K562 (cell line): ENCODE results near the gene SGSM2. TPM values are rescaled to one million over a fixed set of nuclear protein-coding genes. Genes with fewer than 3 reads are reported as not detected.

Experiments
- ATAC-seq: fragments of 200-7000 bp; cut with Tn5 transposase; 3 replicates; pipeline ENCODE4 v1.9.1; 2020; ENCODE audit warnings: moderate library complexity
- BruUV-seq: library from RNA; stranded (reverse); fragments of 400-500 nt; replicated peaks from 2 replicates; lab custom pipeline; 2021; lab: Mats Ljungman, UMichigan
- CTCF ChIA-PET: fragments of 300-600 bp; formaldehyde crosslinking; extraction: SDS; loops from one replicate; lab custom pipeline; 2021; ENCODE audit warnings: low intra/inter-chr PET ratio; lab: Yijun Ruan, JAX
- POLR2A ChIA-PET: fragments of 300-600, 350-650 bp; sonication (Branson Sonifier 250); formaldehyde crosslinking; extraction: SDS; loops from one replicate; lab custom pipeline; 2021; ENCODE audit warnings: antibody characterized with exemption, inconsistent platforms; lab: Yijun Ruan, JAX
- DNase-seq, 4 experiments: peaks; one replicate each; pipeline versions ENCODE4 v3.0.0 to v3.0.0-alpha.2; 2011 to 2018; ENCODE audit warnings: low spot score in 3 of 4, mixed read lengths in 3 of 4; ENCODE audit errors: extremely low read depth in 1 of 4
- FAIRE-seq: peaks from 2 replicates; lab custom pipeline; 2011; peaks lifted over from hg19 to GRCh38; lab: Jason Lieb, UNC
- H2AFZ ChIP-seq: 2 replicates; pipeline ENCODE4 v1.6.0; 2011; ENCODE audit warnings: low read depth, low read length, control low read depth, inconsistent platforms
- H3K27ac ChIP-seq: fragments of 200-600 bp; 3 replicates; pipeline ENCODE4 v1.8.0; 2011; ENCODE audit warnings: low read depth, mild to moderate bottlenecking, control low read depth, inconsistent platforms, low read length, moderate library complexity, mixed read lengths; ENCODE audit errors: extremely low read depth
- H3K27me3 ChIP-seq, 2 experiments: fragments of 300-600 bp in 1 of 2; 2 replicates in 1 of 2; 3 replicates in 1 of 2; pipeline versions ENCODE4 v1.6.0 to v1.8.0; 2011; ENCODE audit warnings: inconsistent platforms in 2 of 2, low read length in 2 of 2, mild to moderate bottlenecking in 1 of 2, mixed read lengths in 1 of 2, moderate library complexity in 1 of 2; ENCODE audit not compliant: control insufficient read depth in 2 of 2, insufficient read depth in 2 of 2
- H3K36me3 ChIP-seq: fragments of 300-600 bp; 3 replicates; pipeline ENCODE4 v1.8.0; 2011; ENCODE audit warnings: mild to moderate bottlenecking, low read length, inconsistent platforms; ENCODE audit not compliant: control insufficient read depth, insufficient read depth
- H3K4me1 ChIP-seq, 2 experiments: fragments of 200-600 bp in 1 of 2; replicated peaks in 1 of 2; 2 replicates in 1 of 2; 3 replicates in 1 of 2; pipeline versions ENCODE4 v1.5.1 to v1.8.0; 2011; ENCODE audit warnings: inconsistent platforms in 2 of 2, low read length in 2 of 2, mild to moderate bottlenecking in 1 of 2, mixed read lengths in 1 of 2, moderate library complexity in 1 of 2; ENCODE audit not compliant: control insufficient read depth in 2 of 2, insufficient read depth in 2 of 2
- H3K4me2 ChIP-seq: 2 replicates; pipeline ENCODE4 v1.6.1; 2011; ENCODE audit warnings: low read length, control low read depth, inconsistent platforms, mixed read lengths; ENCODE audit not compliant: insufficient read depth
- H3K4me3 ChIP-seq: fragments of 200-600 bp; sonication (generic), shearing (Covaris generic); 2 replicates; pipeline ENCODE4 v1.5.1; 2016; ENCODE audit warnings: control low read depth, inconsistent platforms
- H3K79me2 ChIP-seq: fragments of 200-600 bp; 3 replicates; pipeline ENCODE4 v1.8.0; 2011; ENCODE audit warnings: low read length, inconsistent platforms; ENCODE audit not compliant: control insufficient read depth, insufficient read depth
- H3K9ac ChIP-seq, 2 experiments: 2 replicates each; pipeline versions ENCODE4 v1.6.0 to v1.6.1; 2011; ENCODE audit warnings: low read depth in 2 of 2, low read length in 2 of 2, control low read depth in 1 of 2, inconsistent platforms in 1 of 2, mild to moderate bottlenecking in 1 of 2, mixed read lengths in 1 of 2; ENCODE audit not compliant: insufficient read depth in 1 of 2
- H3K9me1 ChIP-seq: one replicate; pipeline ENCODE4 v1.6.0; 2011; ENCODE audit warnings: inconsistent platforms, mild to moderate bottlenecking, low read length, moderate library complexity; ENCODE audit not compliant: control insufficient read depth, insufficient read depth
- H3K9me3 ChIP-seq: replicated peaks from 2 replicates; pipeline ENCODE4 v1.5.1; 2011; ENCODE audit warnings: low read depth, low read length, inconsistent platforms; ENCODE audit not compliant: control insufficient read depth, insufficient read depth
- H4K20me1 ChIP-seq: replicated peaks from 2 replicates; pipeline ENCODE4 v1.6.1; 2011; ENCODE audit warnings: low read length, inconsistent platforms, mixed read lengths; ENCODE audit not compliant: control insufficient read depth, insufficient read depth
- CHD1 ChIP-seq: fragments of 200-600 bp; sonication (generic); IDR thresholded peaks from one replicate; pipeline ENCODE4 v1.6.1; 2012; ENCODE audit warnings: mild to moderate bottlenecking, moderate library complexity, low read length, inconsistent platforms
- DPF2 ChIP-seq: fragments of 450-650 bp; IDR thresholded peaks from 2 replicates; pipeline ENCODE4 v1.6.1; 2016
- ETV5 ChIP-seq: sonication (generic); formaldehyde crosslinking; IDR thresholded peaks from 2 replicates; pipeline ENCODE4 v1.4.0; 2020; ENCODE audit warnings: low read depth, mild to moderate bottlenecking, missing genetic modification reagents
- HDAC1 ChIP-seq, 2 experiments: fragments of 450-650 bp; IDR thresholded peaks; 2 replicates each; pipeline ENCODE4 v1.6.1; 2016 to 2017; ENCODE audit warnings: inconsistent platforms in 1 of 2, mild to moderate bottlenecking in 1 of 2, moderate library complexity in 1 of 2
- PHB2 ChIP-seq: fragments of 450-650 bp; IDR thresholded peaks from 2 replicates; pipeline ENCODE4 v1.6.1; 2017; ENCODE audit warnings: low read depth
- POLR2A ChIP-seq: fragments of 450-650 bp; conservative IDR thresholded peaks from 2 replicates; pipeline ENCODE4 v1.6.1; 2016
- SIN3A ChIP-seq, 2 experiments: fragments of 150-350 bp in 1 of 2; IDR thresholded peaks; 2 replicates each; pipeline ENCODE4 v1.6.1; 2011 to 2016; ENCODE audit warnings: borderline replicate concordance in 2 of 2, low read depth in 2 of 2, low read length in 2 of 2, mild to moderate bottlenecking in 2 of 2, moderate library complexity in 2 of 2; ENCODE audit not compliant: control insufficient read depth in 1 of 2
- SMAD1 ChIP-seq: fragments of 150-350 bp; IDR thresholded peaks from 2 replicates; pipeline ENCODE4 v1.6.1; 2014; ENCODE audit warnings: low read length, low read depth; ENCODE audit not compliant: partially characterized antibody
- SMARCC2 ChIP-seq: fragments of 450-650 bp; IDR thresholded peaks from 2 replicates; pipeline ENCODE4 v1.6.1; 2017; ENCODE audit warnings: antibody characterized with exemption, moderate library complexity, mild to moderate bottlenecking, low read depth
- STAT5A ChIP-seq: IDR thresholded peaks from 2 replicates; pipeline ENCODE4 v1.6.1; 2012; ENCODE audit warnings: low read length, inconsistent platforms, borderline replicate concordance
- TGIF2 ChIP-seq: sonication (generic); formaldehyde crosslinking; IDR thresholded peaks from 2 replicates; pipeline ENCODE4 v1.8.1; 2022; ENCODE audit warnings: mild to moderate bottlenecking, missing genetic modification reagents, moderate library complexity
- ZBTB1 ChIP-seq: sonication (generic); formaldehyde crosslinking; IDR thresholded peaks from 2 replicates; pipeline ENCODE4 v1.8.1; 2023; ENCODE audit warnings: missing genetic modification reagents, low read depth, mild to moderate bottlenecking, borderline replicate concordance
- ZBTB17 ChIP-seq: fragments of 450-650 bp; formaldehyde crosslinking; IDR thresholded peaks from 2 replicates; pipeline ENCODE4 v1.4.0; 2020; ENCODE audit warnings: mild to moderate bottlenecking
- in situ Hi-C: fragments of 300-500 bp; cut with MboI; formaldehyde crosslinking; loops from 4 replicates; pipeline ENCODE4 v1.15.0; 2018; ENCODE audit warnings: inconsistent platforms, mixed read lengths
- intact Hi-C: fragments of 100-400 bp; cut with micrococcal nuclease; formaldehyde crosslinking; loops from 2 replicates; pipeline ENCODE4 v1.14.2; 2022
- polyA plus RNA-seq, 8 experiments: library from polyadenylated mRNA; depleted of rRNA in 4 of 8; stranded (reverse) in 5 of 8; unstranded in 3 of 8; fragments of >200 nt; fragmentation: Nextera tagmentation in 2 of 8; fragmentation: Illumina TruSeq in 1 of 8; extraction: Ambion mirVana in 2 of 8; extraction: Trizol in 1 of 8; gene quantifications; 2 replicates each; pipeline versions ENCODE4 v1.2.1 to v1.2.3, GENCODE V29; 2011 to 2014; ENCODE audit warnings: inconsistent platforms in 1 of 8, missing spikeins in 1 of 8
- total RNA-seq, 7 experiments: library from RNA; depleted of rRNA in 6 of 7; stranded (reverse); fragments of >200 nt in 6 of 7; fragmentation: Illumina TruSeq in 2 of 7; extraction: Trizol in 2 of 7; gene quantifications; 2 replicates each; pipeline versions ENCODE4 v1.2.1 to v1.2.3, GENCODE V29; 2011 to 2021; ENCODE audit warnings: low replicate concordance in 1 of 7

The SGSM2 gene
- total and polyA plus RNA-seq, 9 of the 15 experiments (the other 6 are each of a cell fraction or from before 2014, with no cell fraction given), result 0.20 to 26.3 (median 14.8) TPM

DNA sequence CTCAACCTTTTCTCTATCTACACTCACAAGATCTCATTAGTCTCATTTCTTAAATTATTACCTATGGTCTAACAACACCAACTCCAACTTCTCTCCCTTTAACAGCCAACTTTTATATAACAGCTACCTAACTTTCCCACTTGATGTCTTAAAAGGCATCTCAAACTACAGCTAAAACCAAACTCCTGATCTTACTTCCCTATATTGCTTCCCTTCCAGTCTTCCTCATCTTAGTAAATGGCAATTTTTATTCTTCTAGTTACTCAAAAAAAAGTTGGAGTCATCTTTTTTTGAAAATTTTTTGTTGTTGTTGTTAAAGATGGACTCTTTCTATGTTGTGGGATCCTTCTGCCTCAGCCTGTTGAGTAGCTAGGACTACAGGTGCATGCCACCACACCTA lies 18.2 kb upstream of the SGSM2 start:
- H3K36me3 ChIP-seq, result peaks cover 15% of the 10 kb centered on the region
- FAIRE-seq (no peak), ATAC-seq (no peak), DNase-seq (no peak)
- no peaks in the 10 kb centered on the region for H4K20me1 ChIP-seq
- BruUV-seq, result no TSS peak
- intact Hi-C loops, result no loop called here
- CTCF ChIA-PET, result no interaction called here
- no peak overlapping the region for H2AFZ ChIP-seq
- no peak overlapping the region for H3K9ac ChIP-seq
- no peaks in the 10 kb centered on the region for H3K27me3 ChIP-seq
- H3K27ac ChIP-seq, result no peak overlapping the region
- H3K9me3 ChIP-seq, result no peaks in the 10 kb centered on the region
- no peak for TF ChIP-seq ETV5
- TF ChIP-seq ZBTB1 (CRISPR knock-in tag), result no peak
- TF ChIP-seq ZBTB17 (CRISPR knock-in tag), result no peak
- TF ChIP-seq PHB2, result no peak
- TF ChIP-seq SIN3A (IDR thresholded peaks at IDR 0.05; ENCODE audit: borderline replicate concordance in 2 of 2, control insufficient read depth in 1 of 2, low read depth in 2 of 2, low read length in 2 of 2), result no peak
- TF ChIP-seq CHD1, result no peak
- no peak for TF ChIP-seq SMARCC2
- no peak for TF ChIP-seq HDAC1 (IDR thresholded peaks at IDR 0.05)
- TF ChIP-seq DPF2, result no peak
- no peak for TF ChIP-seq SMAD1
- TF ChIP-seq TGIF2 (CRISPR knock-in tag), result no peak
- no peak for TF ChIP-seq POLR2A
- no peak for TF ChIP-seq STAT5A
- no peak overlapping the region for H3K4me3 ChIP-seq
- no peaks in the 10 kb centered on the region for H3K79me2 ChIP-seq
- H3K4me2 ChIP-seq, result no peak overlapping the region
- no peaks in the 10 kb centered on the region for H3K9me1 ChIP-seq
- in situ Hi-C loops, result no loop called here
- POLR2A ChIA-PET, result interaction anchor here (0.8 to 2.2 kb wide), 5 partner anchors 8 to 14 kb away, joined by 4 to 7 read pairs (median 4); no protein-coding TSS in a partner anchor
- H3K4me1 ChIP-seq, result peaks cover 0 to 7% of the 10 kb centered on the region in 2 experiments; a peak in 3 of 5 replicates
